ENCODE measurements around the gene OR2L13.

The OR2L13 gene

GRCh38 chr1:248054671-248055070 lies 40.3 kb upstream of the OR2L13 start:
- TF ChIP-seq POLR2AphosphoS5 (IDR thresholded peaks at IDR 0.05; ENCODE audit: low read depth, low read length), result no peak

GRCh38 chr1:248055261-248055660 lies 39.7 kb upstream of the OR2L13 start:
- TF ChIP-seq TAF1 (IDR thresholded peaks at IDR 0.05; ENCODE audit: borderline replicate concordance, insufficient read depth, low read length) (no peak), POLR2AphosphoS5 (IDR thresholded peaks at IDR 0.05; ENCODE audit: low read depth, low read length) (no peak), REST (IDR thresholded peaks at IDR 0.05; ENCODE audit: insufficient read depth in 1 of 2, low read depth in 2 of 2, low read length in 2 of 2) (no peak), SIN3A (IDR thresholded peaks at IDR 0.05; ENCODE audit: borderline replicate concordance, insufficient read depth, low read length) (no peak), FOXP2 (optimal IDR thresholded peaks at IDR 0.05; ENCODE audit: borderline replicate concordance, extremely low read depth, extremely low read length, insufficient read depth) (no peak)

GRCh38 chr1:248065071-248065470 lies 29.9 kb upstream of the OR2L13 start:
- no peak for TF ChIP-seq SIN3A (IDR thresholded peaks at IDR 0.05; ENCODE audit: borderline replicate concordance, insufficient read depth, low read length)
- TF ChIP-seq POLR2AphosphoS5 (IDR thresholded peaks at IDR 0.05; ENCODE audit: low read depth, low read length), result no peak
- TF ChIP-seq REST (IDR thresholded peaks at IDR 0.05; ENCODE audit: insufficient read depth in 1 of 2, low read depth in 2 of 2, low read length in 2 of 2), result no peak
- no peak for TF ChIP-seq FOXP2 (optimal IDR thresholded peaks at IDR 0.05; ENCODE audit: borderline replicate concordance, extremely low read depth, extremely low read length, insufficient read depth)

GRCh38 chr1:248065604-248066003 lies 29.4 kb upstream of the OR2L13 start:
- TF ChIP-seq POLR2AphosphoS5 (IDR thresholded peaks at IDR 0.05; ENCODE audit: low read depth, low read length) (no peak), SIN3A (IDR thresholded peaks at IDR 0.05; ENCODE audit: borderline replicate concordance, insufficient read depth, low read length) (no peak), TAF1 (IDR thresholded peaks at IDR 0.05; ENCODE audit: borderline replicate concordance, insufficient read depth, low read length) (no peak), FOXP2 (optimal IDR thresholded peaks at IDR 0.05; ENCODE audit: borderline replicate concordance, extremely low read depth, extremely low read length, insufficient read depth) (no peak), REST (IDR thresholded peaks at IDR 0.05; ENCODE audit: insufficient read depth in 1 of 2, low read depth in 2 of 2, low read length in 2 of 2) (no peak)

GRCh38 chr1:248098529-248098928 lies 3.5 kb downstream of the OR2L13 start:
- no peak for TF ChIP-seq POLR2AphosphoS5 (IDR thresholded peaks at IDR 0.05; ENCODE audit: low read depth, low read length)
- no peak for TF ChIP-seq TAF1 (IDR thresholded peaks at IDR 0.05; ENCODE audit: borderline replicate concordance, insufficient read depth, low read length)
- no peak for TF ChIP-seq REST (IDR thresholded peaks at IDR 0.05; ENCODE audit: insufficient read depth in 1 of 2, low read depth in 2 of 2, low read length in 2 of 2)
- no peak for TF ChIP-seq FOXP2 (optimal IDR thresholded peaks at IDR 0.05; ENCODE audit: borderline replicate concordance, extremely low read depth, extremely low read length, insufficient read depth)
- no peak for TF ChIP-seq SIN3A (IDR thresholded peaks at IDR 0.05; ENCODE audit: borderline replicate concordance, insufficient read depth, low read length)
